Tracheal epithelial cell (primary cell): Measurements from ENCODE around the gene TERB2. TPM values are rescaled to one million over a fixed set of nuclear protein-coding genes. Genes with fewer than 3 reads are reported as not detected.

ENCODE experiments used
- total RNA-seq: library from RNA; depleted of rRNA; stranded (reverse); fragments of >200 nt; gene quantifications from 2 replicates; pipeline ENCODE4 v1.2.1, GENCODE V29; 2014

The TERB2 gene
- total RNA-seq, result not detected in 2 replicates

GRCh38 chr15:44956388-44956787 lies at the start of gene TERB2:
TSS of gene TERB2 (plus strand) at chr15:44956687. CDS start at chr15:44956719, 32 bp downstream.

GRCh38 chr15:45022871-45023658 lies 66.6 kb downstream of the TERB2 start, which contains the start of gene SORD:
TSS of gene SORD (plus strand) at chr15:45023195. CDS start at chr15:45023284, 89 bp downstream.

Other genes with a start within 250 kb of the TERB2 start
- gene PATL2, start 245.4 kb upstream of the TERB2 start, total RNA-seq, result 0.24 and 0.85 TPM in 2 replicates
- 1,508 and 1,525 TPM in 2 replicates for gene B2M, start 245.2 kb upstream of the TERB2 start, total RNA-seq
- gene TRIM69, start 220.2 kb upstream of the TERB2 start, total RNA-seq, result 7.0 and 8.9 TPM in 2 replicates
- 25.4 and 26.0 TPM in 2 replicates for gene SORD, start 66.5 kb downstream of the TERB2 start, total RNA-seq
- gene DUOX2, start 157.5 kb downstream of the TERB2 start, total RNA-seq, result 1.3 and 1.9 TPM in 2 replicates
- not detected in 2 replicates for gene DUOXA2, start 157.6 kb downstream of the TERB2 start, total RNA-seq
- gene DUOXA1, start 173.2 kb downstream of the TERB2 start, total RNA-seq, result 30.3 and 32.3 TPM in 2 replicates
- gene DUOX1, start 173.3 kb downstream of the TERB2 start, total RNA-seq, result 19.0 and 34.3 TPM in 2 replicates
- 1.5 and 1.7 TPM in 2 replicates for gene SHF, start 231.3 kb downstream of the TERB2 start, total RNA-seq